H1 (cell line): Measurements from ENCODE around the gene HOXB3.

Source experiments
- ATF3 ChIP-seq: IDR thresholded peaks from 2 replicates; pipeline ENCODE4 v1.6.1; 2011; ENCODE audit warnings: low read depth, mild to moderate bottlenecking, low read length; ENCODE audit not compliant: insufficient read depth
- CEBPB ChIP-seq: IDR thresholded peaks from 2 replicates; pipeline ENCODE4 v1.6.1; 2012; ENCODE audit warnings: low read depth, low read length
- CTCF ChIP-seq, 3 experiments: IDR thresholded peaks; 1 replicate in 2 of 3; 2 replicates in 1 of 3; pipeline versions ENCODE4 v1.5.1 to v1.6.1; 2011; ENCODE audit warnings: low read length in 3 of 3, mild to moderate bottlenecking in 3 of 3, inconsistent platforms in 2 of 3, low read depth in 1 of 3, moderate library complexity in 1 of 3; ENCODE audit not compliant: insufficient read depth in 1 of 3; ENCODE audit errors: control extremely low read depth in 1 of 3
- EP300 ChIP-seq, 2 experiments: IDR thresholded peaks; 1 replicate in 1 of 2; 2 replicates in 1 of 2; pipeline ENCODE4 v1.6.1; 2011 to 2012; ENCODE audit warnings: low read depth in 2 of 2, low read length in 2 of 2, mild to moderate bottlenecking in 2 of 2, borderline replicate concordance in 1 of 2, inconsistent platforms in 1 of 2, moderate library complexity in 1 of 2
- EZH2 ChIP-seq: fragments of 200-600 bp; sonication (generic); IDR thresholded peaks from 2 replicates; pipeline ENCODE4 v1.7.1; 2012; ENCODE audit warnings: low read depth, mild to moderate bottlenecking, moderate library complexity, low read length, inconsistent platforms; ENCODE audit not compliant: severe bottlenecking
- POLR2A ChIP-seq, 2 experiments: IDR thresholded peaks; 1 replicate in 1 of 2; 2 replicates in 1 of 2; pipeline ENCODE4 v1.6.1; 2011; ENCODE audit warnings: low read depth in 2 of 2, low read length in 2 of 2, mild to moderate bottlenecking in 2 of 2; ENCODE audit errors: control extremely low read depth in 1 of 2
- POLR2AphosphoS5 ChIP-seq: IDR thresholded peaks from 2 replicates; pipeline ENCODE4 v1.6.1; 2011; ENCODE audit warnings: low read depth, low read length
- SIX5 ChIP-seq: IDR thresholded peaks from 2 replicates; pipeline ENCODE4 v1.6.1; 2011; ENCODE audit warnings: mild to moderate bottlenecking, low read depth, low read length
- TAF7 ChIP-seq: optimal IDR thresholded peaks from 2 replicates; pipeline ENCODE3; 2011; ENCODE audit warnings: low read depth, mild to moderate bottlenecking, inconsistent platforms, low read length, moderate library complexity, borderline replicate concordance
- TEAD4 ChIP-seq: IDR thresholded peaks from 2 replicates; pipeline ENCODE4 v1.6.1; 2012; ENCODE audit warnings: low read depth, low read length, inconsistent platforms, mixed read lengths
- ZNF274 ChIP-seq: IDR thresholded peaks from 2 replicates; pipeline ENCODE4 v1.7.0; 2012; ENCODE audit warnings: low read length, borderline replicate concordance; ENCODE audit errors: extremely low read depth
- TF ChIP-seq, protein P1 (sequence below): IDR thresholded peaks from 2 replicates; pipeline ENCODE4 v1.6.1; 2012; ENCODE audit warnings: inconsistent platforms

DNA sequence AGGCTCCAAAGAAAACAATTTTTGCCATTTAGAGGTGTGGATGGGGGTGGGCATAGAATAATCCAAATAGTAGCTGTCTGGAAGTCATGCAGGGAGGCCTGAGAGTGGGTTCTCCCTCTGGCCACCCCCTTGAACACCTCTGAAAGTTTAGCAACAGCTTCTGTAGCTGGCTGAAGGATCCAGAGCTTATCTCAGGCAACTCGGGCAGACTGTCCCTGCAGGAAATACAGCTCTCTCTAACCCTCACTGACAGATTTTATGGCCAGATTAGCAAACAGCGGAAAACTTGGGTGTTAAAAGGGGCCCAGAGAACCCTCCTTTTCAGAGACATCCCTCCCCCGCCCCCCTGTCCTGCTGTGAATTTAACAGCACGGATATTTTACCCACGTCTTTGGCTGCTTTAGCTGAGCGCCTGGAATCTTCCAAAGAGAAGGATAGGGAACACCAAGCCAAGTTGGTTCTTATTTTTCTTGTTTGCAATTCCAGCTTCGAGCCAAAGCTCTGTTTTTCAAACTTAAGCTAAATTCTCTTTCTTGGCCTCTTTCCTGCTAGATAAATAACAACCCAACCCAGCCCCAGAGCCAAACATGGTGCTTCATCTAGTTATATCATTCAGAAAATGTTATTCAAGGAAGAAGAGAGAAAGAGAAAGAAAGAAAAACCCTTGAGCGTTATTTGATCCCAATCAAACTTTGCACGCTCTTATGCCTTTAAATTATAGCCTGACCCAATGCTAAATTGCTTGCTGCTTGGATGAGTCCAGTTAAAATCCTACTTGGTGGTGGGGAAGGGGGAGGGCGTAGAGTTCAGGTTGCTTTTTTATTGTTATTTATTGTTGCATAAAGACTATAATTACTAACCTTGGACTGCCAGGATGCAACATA lies 42.9 kb downstream of the HOXB3 start:
- peak; percentile 23 for TF ChIP-seq EZH2
- TF ChIP-seq EP300 (IDR thresholded peaks at IDR 0.05; ENCODE audit: borderline replicate concordance in 1 of 2, low read depth in 2 of 2, low read length in 2 of 2): no peak
- TF ChIP-seq TAF7: no peak
- TF ChIP-seq POLR2A (IDR thresholded peaks at IDR 0.05; ENCODE audit: control extremely low read depth in 1 of 2, low read depth in 2 of 2, low read length in 2 of 2): no peak
- TF ChIP-seq CEBPB: no peak
- TF ChIP-seq TEAD4: no peak
- TF ChIP-seq ATF3: no peak
- no peak for TF ChIP-seq SIX5
- TF ChIP-seq CTCF (IDR thresholded peaks at IDR 0.05; ENCODE audit: control extremely low read depth in 1 of 3, insufficient read depth in 1 of 3, low read depth in 1 of 3, low read length in 3 of 3): no peak
- TF ChIP-seq ZNF274: no peak
- no peak for TF ChIP-seq POLR2AphosphoS5
- TF ChIP-seq, protein P1, sequence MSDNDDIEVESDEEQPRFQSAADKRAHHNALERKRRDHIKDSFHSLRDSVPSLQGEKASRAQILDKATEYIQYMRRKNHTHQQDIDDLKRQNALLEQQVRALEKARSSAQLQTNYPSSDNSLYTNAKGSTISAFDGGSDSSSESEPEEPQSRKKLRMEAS: no peak
